ENCODE measurements around the gene TRAPPC12. TPM values are rescaled to one million over a fixed set of nuclear protein-coding genes. Genes with fewer than 3 reads are reported as not detected.

Gene TRAPPC12
- total RNA-seq, 4 donors from 2014 or later, result 93.0 to 198 (median 108) TPM

DNA sequence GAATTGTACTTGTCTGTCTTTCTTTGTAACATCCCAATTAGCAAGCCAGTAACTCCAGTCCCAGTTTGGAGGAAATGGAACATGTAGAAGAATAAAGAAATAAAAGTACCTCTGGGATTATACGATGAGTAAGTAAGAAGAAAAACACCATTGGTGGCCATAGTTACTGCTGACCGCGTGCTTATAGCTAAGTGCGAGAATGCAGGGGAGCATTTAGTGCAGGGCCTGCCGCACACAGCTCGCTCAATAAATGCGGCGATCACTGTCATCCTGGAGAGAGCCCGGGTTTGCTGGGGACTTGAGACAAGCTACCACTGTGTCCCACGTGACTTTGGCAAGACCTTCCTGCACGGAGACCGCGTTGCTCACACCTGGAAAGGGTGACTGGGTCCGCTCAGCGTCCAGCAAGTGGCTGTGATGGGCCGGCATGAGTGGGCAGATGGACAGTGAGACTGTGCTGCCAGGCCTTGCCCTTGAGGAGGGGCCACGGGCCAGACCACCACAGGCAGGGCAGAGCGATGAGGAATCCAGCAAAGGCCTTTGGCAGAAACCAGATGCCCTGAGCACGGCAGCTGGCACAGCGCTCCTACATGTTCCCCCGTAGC is 85.0 kb downstream of the TRAPPC12 start:
- Histone ChIP-seq H3K9me3 (no peaks in the 10 kb centered on the region), H3K4me1 (peaks cover 18 to 24% of the 10 kb centered on the region in 2 donors), H3K36me3 (peaks cover 21 to 44% of the 10 kb centered on the region in 2 donors), H3K27ac (no peak overlapping the region), H3K4me3 (replicated peaks in 1 of 3) (no peak overlapping the region), H3K27me3 (no peaks in the 10 kb centered on the region)
- no peak for DNase-seq
- WGBS, 2 donors, result 93 to 94% methylated on average over 14 to 21 of the region's 21 CpGs
- intact Hi-C loops (cut with DNase I), result loop anchor here (5.0 to 10.0 kb wide), 2 partner anchors 42 to 280 kb away; no protein-coding TSS in a partner anchor
- TF ChIP-seq POLR2A (IDR thresholded peaks at IDR 0.05), result no peak
- TF ChIP-seq, protein P1, sequence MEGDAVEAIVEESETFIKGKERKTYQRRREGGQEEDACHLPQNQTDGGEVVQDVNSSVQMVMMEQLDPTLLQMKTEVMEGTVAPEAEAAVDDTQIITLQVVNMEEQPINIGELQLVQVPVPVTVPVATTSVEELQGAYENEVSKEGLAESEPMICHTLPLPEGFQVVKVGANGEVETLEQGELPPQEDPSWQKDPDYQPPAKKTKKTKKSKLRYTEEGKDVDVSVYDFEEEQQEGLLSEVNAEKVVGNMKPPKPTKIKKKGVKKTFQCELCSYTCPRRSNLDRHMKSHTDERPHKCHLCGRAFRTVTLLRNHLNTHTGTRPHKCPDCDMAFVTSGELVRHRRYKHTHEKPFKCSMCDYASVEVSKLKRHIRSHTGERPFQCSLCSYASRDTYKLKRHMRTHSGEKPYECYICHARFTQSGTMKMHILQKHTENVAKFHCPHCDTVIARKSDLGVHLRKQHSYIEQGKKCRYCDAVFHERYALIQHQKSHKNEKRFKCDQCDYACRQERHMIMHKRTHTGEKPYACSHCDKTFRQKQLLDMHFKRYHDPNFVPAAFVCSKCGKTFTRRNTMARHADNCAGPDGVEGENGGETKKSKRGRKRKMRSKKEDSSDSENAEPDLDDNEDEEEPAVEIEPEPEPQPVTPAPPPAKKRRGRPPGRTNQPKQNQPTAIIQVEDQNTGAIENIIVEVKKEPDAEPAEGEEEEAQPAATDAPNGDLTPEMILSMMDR (IDR thresholded peaks at IDR 0.05), result no peak

DNA sequence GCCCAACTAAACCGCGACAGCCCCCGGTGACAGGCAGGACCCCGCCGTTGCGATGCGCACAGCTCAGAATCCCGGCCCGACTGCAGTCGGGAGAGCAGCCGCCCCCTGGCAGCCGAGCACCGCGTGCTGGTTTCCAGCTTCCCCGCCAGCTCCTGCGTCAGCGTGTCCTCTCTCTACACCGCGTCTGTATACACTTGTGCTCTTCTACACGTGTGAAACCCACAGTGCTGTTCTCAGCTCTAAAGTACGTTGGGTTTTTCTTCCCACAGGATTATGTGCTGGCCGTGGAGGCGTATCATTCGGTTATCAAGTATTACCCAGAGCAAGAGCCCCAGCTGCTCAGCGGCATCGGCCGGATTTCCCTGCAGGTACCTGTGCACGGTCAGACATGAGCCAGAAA is 85.8 kb downstream of the TRAPPC12 start:
- no peaks in the 10 kb centered on the region for H3K27me3 ChIP-seq
- TF ChIP-seq, protein P1 (IDR thresholded peaks at IDR 0.05), result no peak
- no peak for TF ChIP-seq POLR2A (IDR thresholded peaks at IDR 0.05)
- H3K27ac ChIP-seq, result no peak overlapping the region
- peaks cover 10 to 16% of the 10 kb centered on the region in 2 donors for H3K4me1 ChIP-seq
- no peaks in the 10 kb centered on the region for H3K9me3 ChIP-seq
- peaks cover 30 to 45% of the 10 kb centered on the region in 2 donors for H3K36me3 ChIP-seq
- no peak for DNase-seq
- intact Hi-C loops (cut with DNase I), result loop anchor here (10.0 kb wide), 1 partner anchor 281 kb away; no protein-coding TSS in a partner anchor
- no peak overlapping the region for H3K4me3 ChIP-seq (replicated peaks in 1 of 3)
- WGBS, 2 donors, result 91 to 95% methylated on average over 28 of the region's 28 CpGs

DNA sequence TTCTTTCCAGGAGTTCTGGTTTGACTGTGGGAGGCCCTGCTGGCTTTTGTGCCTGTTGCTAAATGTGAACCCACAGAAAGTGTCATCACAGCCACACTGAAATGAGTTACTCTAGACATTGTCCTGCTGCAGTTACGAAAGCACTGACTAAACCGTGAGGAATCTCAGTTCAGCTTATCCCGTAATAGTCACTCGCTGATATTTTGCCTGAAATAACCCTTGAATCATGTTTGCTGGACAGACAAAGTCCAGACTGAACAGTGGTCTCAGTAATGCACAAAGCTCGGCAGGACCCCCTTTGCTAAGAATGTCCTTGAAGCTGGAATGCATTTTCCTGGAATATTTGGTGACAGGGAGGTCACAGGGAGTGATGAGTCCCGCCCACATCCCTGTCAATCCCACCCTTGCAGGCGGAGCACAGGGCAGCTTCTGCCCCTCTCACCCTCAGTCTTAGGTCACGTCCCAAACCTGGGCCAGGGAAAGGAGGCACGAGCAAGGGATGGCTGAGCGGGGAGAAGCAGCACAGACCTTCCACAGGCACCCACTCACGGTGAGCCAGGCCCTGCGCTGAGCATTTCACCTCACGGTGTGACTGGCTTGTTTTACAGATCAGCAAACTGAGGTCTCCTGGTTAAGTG is 86.5 kb downstream of the TRAPPC12 start:
- no peak for DNase-seq
- peaks cover 7 to 9% of the 10 kb centered on the region in 2 donors for H3K4me1 ChIP-seq

DNA sequence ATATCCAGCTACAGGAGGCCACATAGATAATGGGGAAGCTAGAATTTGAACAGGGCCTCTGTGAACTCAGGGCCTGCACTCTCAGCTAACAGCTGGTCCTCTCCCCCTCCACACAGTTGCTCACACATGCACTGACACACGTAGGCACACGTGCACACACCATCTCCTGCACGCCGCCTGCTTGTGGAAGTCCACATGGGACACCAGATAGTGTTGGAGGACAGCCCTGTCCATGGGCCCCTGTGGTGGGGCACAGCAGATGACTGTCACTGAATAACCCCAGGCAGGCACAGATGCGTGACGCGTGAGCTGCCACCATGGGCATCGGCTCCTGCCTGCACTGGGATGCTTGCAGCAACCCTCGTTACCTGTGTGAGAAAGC is 87.0 kb downstream of the TRAPPC12 start:
- DNase-seq, result no peak
- peaks cover 34 to 45% of the 10 kb centered on the region in 2 donors for H3K36me3 ChIP-seq

More for the DNA sequence above, 86.5 kb downstream of the TRAPPC12 start:
- no peaks in the 10 kb centered on the region for H3K9me3 ChIP-seq
- peaks cover 34 to 45% of the 10 kb centered on the region in 2 donors for H3K36me3 ChIP-seq
- H3K27me3 ChIP-seq, result no peaks in the 10 kb centered on the region
- no peak overlapping the region for H3K4me3 ChIP-seq (replicated peaks in 1 of 3)
- intact Hi-C loops (cut with DNase I), result loop anchor here (10.0 kb wide), 1 partner anchor 281 kb away; no protein-coding TSS in a partner anchor
- TF ChIP-seq, protein P1 (IDR thresholded peaks at IDR 0.05), result no peak
- no peak for TF ChIP-seq POLR2A (IDR thresholded peaks at IDR 0.05)
- 89 to 95% methylated on average over 11 to 13 of the region's 13 CpGs for WGBS, 2 donors
- H3K27ac ChIP-seq, result no peak overlapping the region

More for the DNA sequence above, 87.0 kb downstream of the TRAPPC12 start:
- Histone ChIP-seq H3K9me3 (no peaks in the 10 kb centered on the region), H3K27me3 (no peaks in the 10 kb centered on the region), H3K4me1 (peaks cover 6 to 7% of the 10 kb centered on the region in 2 donors), H3K27ac (no peak overlapping the region), H3K4me3 (replicated peaks in 1 of 3) (no peak overlapping the region)
- TF ChIP-seq, protein P1 (IDR thresholded peaks at IDR 0.05), result no peak
- no peak for TF ChIP-seq POLR2A (IDR thresholded peaks at IDR 0.05)
- intact Hi-C loops (cut with DNase I), result loop anchor here (10.0 kb wide), 1 partner anchor 282 kb away; no protein-coding TSS in a partner anchor
- WGBS, 2 donors, result 92 to 95% methylated on average over 9 of the region's 9 CpGs

Measured in thyroid gland (tissue), 4 donors.